ENCODE data around the gene ARHGEF5.
"Not testable (repeated sequence)": the region's sequence is repeated elsewhere in the genome, so short reads cannot be mapped to it uniquely, and the experiment has no call there.

Gene ARHGEF5

DNA sequence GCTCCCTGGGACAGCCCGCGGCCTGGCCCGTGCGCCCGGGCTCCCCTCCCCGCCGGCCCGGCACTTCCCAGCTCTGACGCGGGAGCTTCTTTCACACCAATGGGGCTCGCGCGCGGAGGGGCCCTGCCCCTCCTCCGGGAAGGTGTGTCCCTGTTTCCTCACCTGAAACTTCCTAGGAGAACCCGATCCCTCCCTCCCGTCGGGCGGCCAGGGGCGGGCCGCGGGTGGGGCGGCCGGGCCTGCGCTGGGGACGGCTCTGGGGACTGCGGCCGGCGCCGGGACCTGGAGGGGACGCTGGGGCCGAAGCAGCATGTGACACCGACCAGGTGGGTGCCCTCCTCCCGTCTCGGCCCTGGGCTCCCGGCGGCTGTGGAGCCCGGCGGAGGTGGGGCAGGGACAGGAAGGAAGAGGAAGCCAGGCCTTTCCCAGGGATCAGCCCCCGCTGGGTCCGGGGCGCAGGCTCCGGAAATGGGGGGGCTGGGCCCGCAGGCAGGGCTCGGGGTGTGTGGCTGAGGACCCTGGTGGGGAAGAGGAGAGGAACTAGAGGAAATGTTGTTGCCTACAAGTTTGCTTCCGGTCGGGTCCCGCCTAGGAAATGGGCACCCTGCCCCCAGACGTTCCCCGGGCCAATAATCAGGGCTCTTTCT, at the start of gene ARHGEF5:
Gene ARHGEF5, plus strand, starts transcription at position 227 of the 647 bp plus-strand sequence. CDS start 7,268 bp downstream, outside the sequence.
- not testable (repeated sequence) for DNase-seq (ENCODE audit: low read depth in 2 of 2)

GRCh38 chr7:144309702-144310101, 45.5 kb upstream of the ARHGEF5 start:
- DNase-seq (ENCODE audit: low read depth in 2 of 2), result not testable (repeated sequence)

DNA sequence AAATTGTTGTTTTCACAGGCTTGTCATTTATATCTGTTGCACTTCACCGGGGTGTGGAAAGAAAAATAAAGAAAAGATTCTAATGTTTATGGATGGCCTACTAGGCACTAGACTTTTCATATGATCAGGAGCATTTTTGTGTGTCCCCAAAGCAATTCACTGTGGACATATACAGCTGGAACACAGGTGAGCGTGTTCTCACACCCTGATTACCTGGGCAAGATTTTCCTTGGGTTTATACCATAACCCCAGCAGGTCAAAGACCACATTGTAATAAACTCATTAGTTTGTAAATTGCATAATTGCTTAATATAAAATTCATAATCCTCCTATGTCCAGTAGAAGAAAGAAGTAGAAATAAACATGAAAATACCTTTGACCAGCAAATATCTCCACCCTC, 44.0 kb upstream of the ARHGEF5 start:
- not testable (repeated sequence) for DNase-seq (ENCODE audit: low read depth in 2 of 2)

DNA sequence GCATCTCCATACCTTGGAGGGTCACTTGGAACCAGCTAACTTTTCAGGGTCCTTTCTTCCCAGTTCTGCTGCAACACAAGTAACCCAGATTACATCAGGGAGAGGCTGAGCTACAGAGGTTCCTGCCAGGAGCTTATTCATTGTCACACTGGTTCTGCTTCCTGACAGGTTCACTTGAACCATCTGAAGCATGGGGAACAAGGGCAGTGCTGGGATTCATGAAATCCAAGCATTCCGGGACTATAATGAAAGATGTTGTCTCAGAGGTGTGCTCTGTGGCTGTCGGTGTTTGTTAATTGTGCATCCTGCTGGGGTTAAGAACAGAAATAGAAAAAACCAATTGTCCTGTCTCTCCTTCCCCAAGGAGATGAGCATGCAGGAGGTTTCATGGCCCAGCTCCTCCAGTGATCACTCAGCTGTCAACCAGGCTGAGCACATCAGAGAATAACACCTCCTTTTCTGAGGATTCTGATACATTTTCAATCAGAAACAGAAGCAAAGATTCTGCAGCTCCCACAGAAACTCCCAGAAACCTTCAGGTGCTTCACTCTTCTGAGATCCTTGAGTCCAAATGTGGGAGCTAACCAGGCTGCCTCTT, 43.2 kb upstream of the ARHGEF5 start, which contains the start of gene OR2A1:
Gene OR2A1, plus strand, starts transcription at position 548 of the 598 bp plus-strand sequence. CDS start 5,706 bp downstream, outside the sequence.
- DNase-seq (ENCODE audit: low read depth in 2 of 2), result not testable (repeated sequence)

DNA sequence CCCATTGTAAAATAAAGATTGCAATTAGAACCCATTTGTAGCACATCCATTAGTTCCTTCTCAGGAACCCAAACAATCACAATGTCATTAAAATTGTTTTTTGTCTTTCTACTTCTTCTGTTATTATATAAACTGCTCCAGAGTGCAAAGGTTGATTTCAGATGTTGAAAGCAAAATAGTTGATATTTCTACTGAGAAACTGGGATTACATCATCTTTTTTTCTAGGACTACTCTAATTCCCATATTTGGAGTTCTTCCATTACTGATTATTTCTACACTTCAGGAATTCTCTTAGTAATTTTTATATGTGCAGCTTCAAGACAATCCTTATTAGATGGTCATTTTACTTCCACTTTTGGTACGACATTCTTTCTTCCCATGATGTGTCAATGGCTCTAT, 37.7 kb upstream of the ARHGEF5 start:
- not testable (repeated sequence) for DNase-seq (ENCODE audit: low read depth in 2 of 2)

GRCh38 chr7:144319547-144319946, 35.7 kb upstream of the ARHGEF5 start:
- DNase-seq (ENCODE audit: low read depth in 2 of 2), result not testable (repeated sequence)

- not testable (repeated sequence) for DNase-seq (ENCODE audit: low read depth in 2 of 2)
Observed at GRCh38 chr7:144321677-144322206, 33.5 kb upstream of the ARHGEF5 start.

- DNase-seq (ENCODE audit: low read depth in 2 of 2), result not testable (repeated sequence)
Observed at GRCh38 chr7:144323359-144323758, 31.8 kb upstream of the ARHGEF5 start.

GRCh38 chr7:144325868-144326267, 29.3 kb upstream of the ARHGEF5 start:
- DNase-seq (ENCODE audit: low read depth in 2 of 2), result not testable (repeated sequence)

DNA sequence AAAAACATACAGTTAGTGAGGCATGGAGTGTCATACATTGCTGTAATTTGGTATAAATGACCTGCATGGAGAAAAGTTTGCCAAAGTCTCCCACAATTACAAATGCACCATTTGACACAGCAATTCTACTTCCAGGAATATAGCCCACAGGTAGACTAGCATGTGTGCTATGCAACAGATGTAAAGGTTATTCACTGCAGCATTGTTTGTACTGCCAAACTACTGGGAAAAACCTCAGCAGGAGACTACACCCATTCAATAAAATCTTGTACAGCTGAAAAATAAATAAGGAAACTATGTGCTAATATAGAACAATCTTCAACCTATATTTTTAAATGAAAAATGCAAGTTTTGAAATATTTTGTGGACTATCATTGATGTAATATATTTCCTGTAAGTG, 25.2 kb upstream of the ARHGEF5 start:
- DNase-seq (ENCODE audit: low read depth in 2 of 2), result not testable (repeated sequence)

DNA sequence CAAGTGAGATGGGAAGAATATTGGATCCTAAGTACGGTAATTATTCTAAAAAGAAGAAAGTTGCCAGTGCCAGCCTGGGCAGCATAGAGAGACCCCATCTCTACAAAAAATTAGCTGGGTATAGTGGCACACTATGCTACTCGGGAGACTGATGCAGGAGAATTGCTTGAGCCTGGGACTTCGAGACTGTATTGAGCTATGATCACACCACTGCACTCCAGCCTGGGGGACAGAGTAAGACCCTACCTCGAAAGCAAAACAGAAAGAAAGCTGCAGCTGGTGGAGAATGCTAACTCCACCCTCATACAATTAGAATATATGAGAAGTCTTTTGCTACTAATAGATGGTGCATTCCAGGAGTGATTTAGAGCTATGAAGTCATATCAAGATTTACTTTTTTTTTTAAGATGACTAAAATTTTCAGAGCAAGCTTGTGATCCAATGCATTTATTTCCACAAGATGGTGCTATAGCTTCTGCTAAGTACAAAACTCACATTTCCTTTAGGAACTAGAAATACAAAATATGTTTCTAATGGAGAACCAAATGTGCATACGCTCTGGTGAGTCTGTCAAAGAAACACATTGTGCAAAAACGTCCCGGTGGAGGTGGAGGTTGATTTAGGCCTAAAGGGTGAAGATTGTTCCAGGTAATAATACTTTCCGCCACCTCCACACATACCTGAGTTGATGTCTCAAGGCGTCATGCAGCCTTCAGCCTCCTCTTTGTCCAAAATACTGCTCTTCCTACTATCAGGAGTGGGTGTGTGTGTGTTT, 23.8 kb upstream of the ARHGEF5 start:
- DNase-seq (ENCODE audit: low read depth in 2 of 2), result not testable (repeated sequence)

DNA sequence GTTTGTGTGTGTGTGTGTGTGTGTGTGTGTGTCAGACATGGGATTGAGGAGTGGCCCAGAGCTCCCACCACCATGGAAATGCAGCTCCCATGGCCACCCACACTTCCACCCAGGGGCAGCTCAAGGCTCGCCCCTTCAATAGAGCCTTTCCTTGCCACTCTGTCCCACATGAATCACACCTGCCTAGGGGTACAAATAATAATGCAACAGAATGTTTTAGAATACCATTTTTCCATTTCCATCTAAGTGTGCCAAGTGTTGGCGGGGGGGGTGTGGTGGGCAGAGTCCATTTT, 23.3 kb upstream of the ARHGEF5 start:
- not testable (repeated sequence) for DNase-seq (ENCODE audit: low read depth in 2 of 2)

- DNase-seq (ENCODE audit: low read depth in 2 of 2), result not testable (repeated sequence)
Observed at GRCh38 chr7:144348625-144349024, 6.6 kb upstream of the ARHGEF5 start.

DNA sequence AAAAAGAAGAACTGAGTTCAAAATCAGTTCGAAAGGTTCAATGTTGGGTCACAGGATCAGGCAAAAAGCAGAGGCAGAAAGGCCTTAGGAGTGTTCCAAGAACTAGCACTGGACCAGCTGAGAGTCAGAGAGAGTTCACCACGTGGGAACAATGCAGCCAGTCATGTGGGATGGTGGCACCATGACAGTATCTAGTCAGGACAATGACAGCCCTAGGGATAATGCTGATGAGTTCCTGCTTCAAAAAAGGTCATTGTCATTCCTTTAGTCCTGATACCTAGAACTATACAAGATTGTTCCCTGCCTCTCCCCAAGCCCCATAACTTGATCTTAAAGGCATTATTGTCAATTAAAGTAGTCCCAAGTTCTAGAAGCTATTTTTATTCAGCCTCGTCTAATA, 3.5 kb upstream of the ARHGEF5 start:
- DNase-seq (ENCODE audit: low read depth in 2 of 2), result not testable (repeated sequence)

DNA sequence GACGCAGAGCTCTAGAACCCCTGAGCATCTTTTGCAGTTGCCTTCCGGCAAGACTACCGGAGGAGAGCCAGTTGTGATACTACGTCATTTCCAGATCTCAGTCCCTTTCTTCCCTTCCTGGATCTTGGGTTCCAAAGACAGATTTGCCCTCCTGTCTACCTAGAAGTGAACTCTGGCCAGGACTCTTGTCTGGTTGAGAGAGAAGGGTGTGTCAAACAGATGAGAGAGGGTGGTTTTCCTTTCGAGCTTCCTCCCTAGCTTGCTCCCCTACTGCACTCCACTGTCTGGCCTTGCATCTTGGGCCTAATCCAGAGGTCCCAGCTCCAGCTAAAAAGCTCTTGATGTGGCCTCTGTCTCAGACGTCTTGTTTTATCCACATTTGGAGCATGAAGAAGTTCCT, 983 bp downstream of the ARHGEF5 start:
- DNase-seq (ENCODE audit: low read depth in 2 of 2), result not testable (repeated sequence)

GRCh38 chr7:144356860-144357259, 1.7 kb downstream of the ARHGEF5 start:
- DNase-seq (ENCODE audit: low read depth in 2 of 2), result not testable (repeated sequence)

DNA sequence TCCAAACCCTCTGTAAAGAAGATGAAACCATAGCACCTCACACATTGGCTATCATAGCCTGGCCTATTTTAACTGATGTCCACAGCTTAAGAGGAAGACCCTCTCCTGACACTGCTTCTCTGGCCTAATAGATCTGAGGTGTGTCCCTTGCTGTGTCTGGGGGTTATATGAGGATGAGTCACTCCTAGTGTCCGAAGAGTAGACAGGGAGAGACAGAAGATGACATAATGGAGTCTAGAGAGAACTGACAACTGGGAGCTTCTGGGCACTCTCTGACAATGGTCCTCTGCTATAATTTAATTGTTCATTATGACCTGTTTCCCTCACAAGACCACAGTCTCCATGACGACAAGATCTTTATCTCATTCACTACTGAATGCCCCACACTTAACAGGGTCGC, 6.9 kb downstream of the ARHGEF5 start:
- DNase-seq (ENCODE audit: low read depth in 2 of 2), result not testable (repeated sequence)

GRCh38 chr7:144365523-144365922, 10.3 kb downstream of the ARHGEF5 start:
- not testable (repeated sequence) for DNase-seq (ENCODE audit: low read depth in 2 of 2)

DNA sequence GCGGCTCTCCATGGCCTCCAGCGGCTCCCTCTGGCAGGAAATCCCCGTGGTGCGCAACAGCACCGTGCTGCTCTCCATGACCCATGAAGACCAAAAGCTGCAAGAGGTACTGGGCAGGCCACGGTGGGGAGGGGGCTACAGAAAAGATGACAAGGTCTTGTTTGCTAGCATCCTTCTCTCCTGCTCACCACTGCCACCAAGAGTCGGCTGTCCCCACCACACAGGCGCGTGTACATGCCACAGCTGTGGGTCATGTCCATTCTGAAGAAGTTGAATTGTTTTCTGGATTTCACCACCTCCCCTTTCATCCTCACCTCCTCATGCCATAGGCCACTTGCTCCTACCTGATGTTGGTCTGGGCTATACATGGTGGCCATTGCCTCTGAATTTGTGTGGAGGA, 12.0 kb downstream of the ARHGEF5 start:
- not testable (repeated sequence) for DNase-seq (ENCODE audit: low read depth in 2 of 2)

GRCh38 chr7:144369221-144369620, 14.0 kb downstream of the ARHGEF5 start:
- not testable (repeated sequence) for DNase-seq (ENCODE audit: low read depth in 2 of 2)

DNA sequence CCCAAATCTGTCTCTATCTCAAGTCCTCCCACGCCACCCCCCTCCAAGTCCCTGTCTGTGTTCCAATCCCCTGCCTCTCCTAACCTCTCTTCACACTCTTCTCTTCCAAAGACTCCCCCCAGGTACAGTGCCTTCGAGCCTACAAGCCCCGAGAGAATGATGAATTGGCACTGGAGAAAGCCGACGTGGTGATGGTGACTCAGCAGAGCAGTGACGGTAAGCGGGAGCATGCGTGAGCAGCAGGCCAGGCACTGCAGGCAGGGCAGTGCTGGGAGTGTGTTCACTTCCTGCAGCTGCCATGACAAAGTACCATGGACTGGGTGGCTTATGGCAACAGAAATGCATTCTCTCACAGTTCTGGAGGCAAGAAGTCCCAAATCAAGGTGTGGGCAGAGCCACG, 23.4 kb downstream of the ARHGEF5 start:
- no peak for DNase-seq (ENCODE audit: low read depth in 2 of 2)

DNA sequence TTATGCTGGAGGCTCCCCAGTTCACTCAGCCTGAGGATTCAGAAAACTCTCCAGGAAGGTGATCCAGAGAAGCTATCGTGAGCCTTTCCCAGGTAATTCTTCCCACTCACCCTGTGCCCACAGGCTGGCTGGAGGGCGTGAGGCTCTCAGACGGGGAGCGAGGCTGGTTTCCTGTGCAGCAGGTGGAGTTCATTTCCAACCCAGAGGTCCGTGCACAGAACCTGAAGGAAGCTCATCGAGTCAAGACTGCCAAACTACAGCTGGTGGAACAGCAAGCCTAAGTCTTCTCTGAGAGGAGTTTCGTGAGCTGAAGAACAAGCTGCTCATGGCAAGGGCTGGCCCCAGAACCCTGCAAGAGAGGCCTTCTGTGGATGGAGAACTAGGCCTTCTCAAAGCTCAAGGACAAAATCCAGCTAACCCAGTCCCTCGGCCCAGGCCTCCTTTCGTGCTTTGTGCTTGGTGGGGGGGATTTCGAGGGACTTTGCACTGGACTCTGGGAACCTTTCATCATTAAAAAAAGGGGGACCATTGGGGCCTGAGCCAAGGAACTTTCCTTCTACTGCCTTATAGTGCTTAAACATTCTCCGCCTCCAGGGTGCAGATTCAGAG, 24.7 kb downstream of the ARHGEF5 start:
- DNase-seq (ENCODE audit: low read depth in 2 of 2), result no peak
